ENCODE data around the gene ADGRE1. TPM values are rescaled to one million over a fixed set of nuclear protein-coding genes. Genes with fewer than 3 reads are reported as not detected.

Gene ADGRE1
- polyA plus RNA-seq, 1 of the 3 experiments (the other 2 are of a cell fraction) = 8.9 TPM

DNA sequence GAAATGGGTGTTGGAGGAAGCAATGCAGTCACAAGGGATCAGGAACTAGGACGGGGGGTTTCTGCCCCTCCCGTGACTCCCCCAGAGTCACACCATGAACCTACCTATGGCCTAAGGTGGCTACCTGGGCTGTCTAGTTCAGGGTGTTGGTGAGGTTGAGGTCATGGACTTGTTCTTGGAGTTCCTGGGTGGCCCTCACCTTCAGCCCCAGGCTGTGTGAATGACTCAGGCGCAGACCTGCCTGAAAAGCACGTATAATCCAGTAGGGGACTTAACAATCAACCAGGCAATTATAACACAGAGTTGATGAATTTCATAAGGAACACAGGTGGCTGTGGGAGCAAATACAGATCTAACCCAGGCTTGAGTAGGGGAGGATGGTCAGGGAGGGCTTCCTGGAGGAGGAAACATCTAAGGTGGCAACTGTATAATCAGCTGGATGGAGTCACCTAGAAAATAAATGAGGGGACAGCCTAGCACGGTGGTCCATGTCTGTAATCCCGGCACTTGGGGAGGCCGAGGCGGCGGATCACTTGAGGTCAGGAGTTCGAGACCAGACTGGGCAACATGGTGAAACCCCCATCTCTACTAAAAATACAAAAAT, 25.6 kb upstream of the ADGRE1 start (continued):
- no peak for TF ChIP-seq FOXJ3 (CRISPR knock-in tag; IDR thresholded peaks at IDR 0.05)
- TF ChIP-seq JUND (IDR thresholded peaks at IDR 0.05) = no peak

DNA sequence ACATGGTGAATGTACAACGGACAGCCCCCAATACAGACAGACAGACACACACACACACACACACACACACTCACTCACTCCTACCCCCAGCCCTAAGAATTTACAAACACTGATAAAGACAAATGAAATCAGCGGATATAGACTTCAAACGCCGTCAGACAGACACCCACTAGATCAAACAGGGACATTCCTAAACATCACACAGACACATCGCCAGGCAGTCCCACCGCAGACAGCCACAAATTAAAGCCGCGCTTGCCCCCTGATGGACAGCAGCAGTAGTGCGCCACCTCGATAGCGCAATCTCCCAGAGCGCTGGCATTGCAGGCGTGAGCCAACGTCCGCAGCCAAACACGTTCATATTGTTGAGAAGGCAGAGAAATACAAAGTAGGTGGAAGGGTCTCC, 24.7 kb upstream of the ADGRE1 start:
- CTCF ChIA-PET = interaction anchor here (0.5 to 3.5 kb wide), 14 partner anchors 12 to 814 kb away, joined by 3 to 24 read pairs (median 4); partner anchors contain the start of gene GPR108
- no peaks in the 10 kb centered on the region for H3K9me3 ChIP-seq
- no peak overlapping the region for H3K27ac ChIP-seq (ENCODE audit: low read depth in 2 of 2, low read length in 1 of 2)
- no peak overlapping the region for H3K9ac ChIP-seq
- no peak overlapping the region for H2AFZ ChIP-seq (ENCODE audit: low read depth)
- H3K79me2 ChIP-seq (ENCODE audit: insufficient read depth) = no peaks in the 10 kb centered on the region
- POLR2A ChIA-PET = no interaction called here
- DNase-seq = peak; percentile 65
- no peaks in the 10 kb centered on the region for H4K20me1 ChIP-seq (ENCODE audit: insufficient read depth)
- no peaks in the 10 kb centered on the region for H3F3A ChIP-seq (replicated peaks; ENCODE audit: insufficient read depth)
- peak overlapping the region in 1 of 2 experiments; percentile 29; a peak in 1 of 4 replicates for H3K4me3 ChIP-seq (ENCODE audit: low read depth in 2 of 2, low read length in 1 of 2)
- peaks cover 47% of the 10 kb centered on the region; the same call in 1 of the 2 replicates for H3K27me3 ChIP-seq (ENCODE audit: insufficient read depth)
- H3K4me1 ChIP-seq (ENCODE audit: control insufficient read depth in 1 of 2, insufficient read depth in 2 of 2, low read depth in 1 of 2, low read length in 1 of 2) = no peaks in the 10 kb centered on the region
- TF ChIP-seq, protein P1, sequence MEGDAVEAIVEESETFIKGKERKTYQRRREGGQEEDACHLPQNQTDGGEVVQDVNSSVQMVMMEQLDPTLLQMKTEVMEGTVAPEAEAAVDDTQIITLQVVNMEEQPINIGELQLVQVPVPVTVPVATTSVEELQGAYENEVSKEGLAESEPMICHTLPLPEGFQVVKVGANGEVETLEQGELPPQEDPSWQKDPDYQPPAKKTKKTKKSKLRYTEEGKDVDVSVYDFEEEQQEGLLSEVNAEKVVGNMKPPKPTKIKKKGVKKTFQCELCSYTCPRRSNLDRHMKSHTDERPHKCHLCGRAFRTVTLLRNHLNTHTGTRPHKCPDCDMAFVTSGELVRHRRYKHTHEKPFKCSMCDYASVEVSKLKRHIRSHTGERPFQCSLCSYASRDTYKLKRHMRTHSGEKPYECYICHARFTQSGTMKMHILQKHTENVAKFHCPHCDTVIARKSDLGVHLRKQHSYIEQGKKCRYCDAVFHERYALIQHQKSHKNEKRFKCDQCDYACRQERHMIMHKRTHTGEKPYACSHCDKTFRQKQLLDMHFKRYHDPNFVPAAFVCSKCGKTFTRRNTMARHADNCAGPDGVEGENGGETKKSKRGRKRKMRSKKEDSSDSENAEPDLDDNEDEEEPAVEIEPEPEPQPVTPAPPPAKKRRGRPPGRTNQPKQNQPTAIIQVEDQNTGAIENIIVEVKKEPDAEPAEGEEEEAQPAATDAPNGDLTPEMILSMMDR (IDR thresholded peaks at IDR 0.05) = peak; percentile 75
- TF ChIP-seq SIN3A (IDR thresholded peaks at IDR 0.05; ENCODE audit: borderline replicate concordance, low read depth, low read length) (no peak), RFX5 (IDR thresholded peaks at IDR 0.05; ENCODE audit: low read length) (no peak), EP300 (IDR thresholded peaks at IDR 0.05; ENCODE audit: borderline replicate concordance in 1 of 2, low read depth in 1 of 2, low read length in 1 of 2) (no peak), MXI1 (IDR thresholded peaks at IDR 0.05; ENCODE audit: low read depth, low read length) (no peak), RAD21 (IDR thresholded peaks at IDR 0.05; ENCODE audit: low read length) (peak; percentile 73), SMC3 (IDR thresholded peaks at IDR 0.05; ENCODE audit: low read depth, low read length) (peak; percentile 53), EZH2phosphoT487 (IDR thresholded peaks at IDR 0.05; ENCODE audit: borderline replicate concordance, low read depth) (no peak)
- H3K36me3 ChIP-seq (replicated peaks in 1 of 2; ENCODE audit: control insufficient read depth in 1 of 2, insufficient read depth in 2 of 2, low read length in 1 of 2) = no peaks in the 10 kb centered on the region
- 11% methylated on average over 16 of the region's 16 CpGs for WGBS (ENCODE audit: low lambda C conversion rate)
- no peak overlapping the region for H3K4me2 ChIP-seq
- no peaks in the 10 kb centered on the region for H3K9me2 ChIP-seq

GRCh38 chr19:6864325-6864940, 22.9 kb upstream of the ADGRE1 start:
- Histone ChIP-seq H3K4me2 (no peak overlapping the region), H3K4me1 (ENCODE audit: control insufficient read depth in 1 of 2, insufficient read depth in 2 of 2, low read depth in 1 of 2, low read length in 1 of 2) (no peaks in the 10 kb centered on the region), H2AFZ (ENCODE audit: low read depth) (no peak overlapping the region), H3K9me3 (no peaks in the 10 kb centered on the region), H3F3A (replicated peaks; ENCODE audit: insufficient read depth) (no peaks in the 10 kb centered on the region), H3K79me2 (ENCODE audit: insufficient read depth) (no peaks in the 10 kb centered on the region), H3K36me3 (replicated peaks in 1 of 2; ENCODE audit: control insufficient read depth in 1 of 2, insufficient read depth in 2 of 2, low read length in 1 of 2) (no peaks in the 10 kb centered on the region), H3K27ac (ENCODE audit: low read depth in 2 of 2, low read length in 1 of 2) (no peak overlapping the region), H3K9me2 (no peaks in the 10 kb centered on the region), H4K20me1 (ENCODE audit: insufficient read depth) (no peaks in the 10 kb centered on the region), H3K4me3 (ENCODE audit: low read depth in 2 of 2, low read length in 1 of 2) (no peak overlapping the region), H3K27me3 (ENCODE audit: insufficient read depth) (peaks cover 56% of the 10 kb centered on the region; the same call in 1 of the 2 replicates), H3K9ac (no peak overlapping the region)
- DNase-seq = no peak
- CTCF ChIA-PET = interaction anchor here (0.7 to 3.5 kb wide), 17 partner anchors 11 to 347 kb away, joined by 3 to 24 read pairs (median 4); partner anchors contain the start of gene GPR108
- 23% methylated on average over 9 of the region's 9 CpGs for WGBS (ENCODE audit: low lambda C conversion rate)
- POLR2A ChIA-PET = interaction anchor here (0.6 kb wide), 1 partner anchor 8 kb away, joined by 3 read pairs; no protein-coding TSS in a partner anchor
- TF ChIP-seq NRF1 (IDR thresholded peaks at IDR 0.05; ENCODE audit: low read depth, low read length) (no peak), PBX3 (IDR thresholded peaks at IDR 0.05) (no peak), JUND (IDR thresholded peaks at IDR 0.05) (no peak), FOSL2 (IDR thresholded peaks at IDR 0.05; ENCODE audit: borderline replicate concordance, low read depth) (no peak), EZH2phosphoT487 (IDR thresholded peaks at IDR 0.05; ENCODE audit: borderline replicate concordance, low read depth) (no peak), NFIC (IDR thresholded peaks at IDR 0.05; ENCODE audit: borderline replicate concordance) (no peak), GABPA (IDR thresholded peaks at IDR 0.05; ENCODE audit: low read depth) (no peak), EP300 (IDR thresholded peaks at IDR 0.05; ENCODE audit: borderline replicate concordance in 1 of 2, low read depth in 1 of 2, low read length in 1 of 2) (no peak), MXI1 (IDR thresholded peaks at IDR 0.05; ENCODE audit: low read depth, low read length) (no peak), USF1 (IDR thresholded peaks at IDR 0.05; ENCODE audit: borderline replicate concordance, low read depth) (no peak), ELF1 (IDR thresholded peaks at IDR 0.05) (no peak), MEF2A (IDR thresholded peaks at IDR 0.05; ENCODE audit: borderline replicate concordance, low read depth) (no peak), POLR2AphosphoS5 (IDR thresholded peaks at IDR 0.05; ENCODE audit: low read depth, low read length) (no peak)
- TF ChIP-seq, protein P1 (IDR thresholded peaks at IDR 0.05) = no peak

All from SK-N-SH (cell line).